Activated naive CD8-positive, alpha-beta T cell treated with anti-CD3 and anti-CD28 coated beads, Interleukin-2, amount 50 U/mL, for 24 hours (primary cell): Measurements from ENCODE around the gene ITSN1.

ENCODE experiments used
- ATAC-seq: fragments of 150-1000 bp; cut with Tn5 transposase; one replicate; pipeline ENCODE4 v1.10.0; 2021
- DNase-seq: peaks from one replicate; pipeline ENCODE4 v3.0.0; 2021
- H3K27ac Mint-ChIP-seq: one replicate; pipeline ENCODE4 v1.8.0; 2021; ENCODE audit warnings: mild to moderate bottlenecking, mixed read lengths
- H3K27me3 Mint-ChIP-seq: one replicate; pipeline ENCODE4 v1.8.0; 2021; ENCODE audit warnings: mixed read lengths
- H3K36me3 Mint-ChIP-seq: one replicate; pipeline ENCODE4 v1.8.0; 2021; ENCODE audit warnings: low read depth, mixed read lengths
- H3K4me1 Mint-ChIP-seq: one replicate; pipeline ENCODE4 v1.8.0; 2021; ENCODE audit warnings: mixed read lengths
- H3K4me3 Mint-ChIP-seq: one replicate; pipeline ENCODE4 v1.8.0; 2021; ENCODE audit warnings: mild to moderate bottlenecking, moderate library complexity, mixed read lengths
- H3K9me3 Mint-ChIP-seq: one replicate; pipeline ENCODE4 v1.8.0; 2021; ENCODE audit warnings: mixed read lengths

ITSN1 gene

DNA sequence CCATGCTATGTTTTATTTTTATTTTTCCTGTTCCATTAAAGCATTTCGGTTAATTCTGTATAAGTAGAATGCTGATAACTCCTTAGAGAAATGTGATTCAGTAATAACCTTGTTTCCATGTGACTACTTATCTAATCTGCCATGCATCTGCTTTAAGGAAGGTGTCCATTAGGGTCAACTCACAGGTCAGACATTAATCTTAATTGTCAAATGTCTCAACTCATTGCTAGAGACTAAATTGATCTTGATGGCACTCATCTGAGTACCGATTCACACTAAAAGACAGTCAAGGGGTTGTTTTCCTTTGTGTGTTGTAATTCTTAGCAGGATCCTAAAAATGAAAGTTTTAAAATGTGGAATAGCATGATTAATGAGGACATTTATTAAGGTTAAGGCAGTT lies 41.8 kb downstream of the ITSN1 start:
- H3K27ac Mint-ChIP-seq: no peak overlapping the region
- no peaks in the 10 kb centered on the region for H3K36me3 Mint-ChIP-seq
- H3K4me3 Mint-ChIP-seq: no peak overlapping the region
- no peaks in the 10 kb centered on the region for H3K4me1 Mint-ChIP-seq
- peaks cover 3% of the 10 kb centered on the region for H3K27me3 Mint-ChIP-seq
- no peaks in the 10 kb centered on the region for H3K9me3 Mint-ChIP-seq
- DNase-seq: no peak
- ATAC-seq: no peak

DNA sequence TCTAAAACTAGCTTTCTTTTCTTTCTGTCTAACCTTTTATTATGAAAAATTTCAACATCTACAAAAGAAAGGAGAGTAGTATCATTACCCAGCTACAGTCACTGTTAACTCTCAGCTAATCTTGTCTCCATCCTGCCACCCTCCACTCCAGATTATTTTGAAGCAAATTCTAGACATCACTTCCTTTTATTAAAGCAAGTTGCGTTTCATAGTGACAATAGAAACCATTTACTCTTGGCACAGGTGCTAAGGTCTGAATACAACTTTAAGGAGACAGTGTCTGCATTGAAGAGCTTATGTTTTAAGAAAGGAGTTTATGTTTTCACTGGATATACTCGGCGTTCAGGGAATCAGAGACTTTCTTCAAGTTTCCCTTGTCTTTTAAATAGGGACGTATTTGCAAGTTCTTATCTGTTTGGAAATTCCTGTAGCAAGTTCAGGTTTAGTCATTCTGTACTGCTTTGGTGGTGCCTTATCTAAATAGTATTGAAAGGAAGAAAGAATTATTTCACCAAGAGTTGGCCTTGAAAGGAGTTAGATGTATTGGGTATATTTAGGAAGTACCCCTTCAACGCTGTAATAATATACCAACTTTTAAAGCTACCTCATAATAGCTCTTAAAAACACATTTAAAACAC lies 42.7 kb downstream of the ITSN1 start:
- no peak overlapping the region for H3K4me3 Mint-ChIP-seq
- no peaks in the 10 kb centered on the region for H3K4me1 Mint-ChIP-seq
- ATAC-seq (no peak), DNase-seq (no peak)
- peaks cover 3% of the 10 kb centered on the region for H3K27me3 Mint-ChIP-seq
- H3K36me3 Mint-ChIP-seq: no peaks in the 10 kb centered on the region
- H3K27ac Mint-ChIP-seq: no peak overlapping the region
- no peaks in the 10 kb centered on the region for H3K9me3 Mint-ChIP-seq

DNA sequence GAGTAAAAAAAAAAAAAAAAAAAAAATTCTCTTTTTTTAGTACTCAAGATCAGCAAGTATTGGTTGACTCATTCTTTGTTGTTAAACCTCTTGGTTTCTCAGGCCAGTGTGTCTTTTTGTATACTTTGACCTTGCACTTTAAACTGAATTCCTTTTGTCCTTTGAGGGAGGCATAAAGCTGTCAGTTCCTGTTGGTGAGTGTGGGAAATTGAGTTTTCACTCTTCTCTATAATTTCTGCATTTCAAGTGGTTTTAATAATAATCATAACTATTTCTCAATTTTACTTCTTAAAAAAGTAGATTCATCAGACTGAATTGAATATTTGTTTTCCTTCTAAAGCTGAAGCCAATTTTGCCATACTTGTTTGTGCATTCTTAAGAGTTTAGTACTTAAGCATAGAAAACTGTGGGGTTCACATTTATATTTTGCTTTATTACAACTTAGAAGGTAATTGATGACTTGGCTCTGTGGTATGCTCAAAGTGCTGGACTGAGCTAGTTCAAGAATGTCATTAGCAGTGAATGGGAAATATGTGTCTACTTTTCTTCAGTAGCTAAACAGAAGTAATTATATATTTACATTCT lies 43.4 kb downstream of the ITSN1 start:
- no peaks in the 10 kb centered on the region for H3K36me3 Mint-ChIP-seq
- DNase-seq: no peak
- H3K4me3 Mint-ChIP-seq: no peak overlapping the region
- no peak for ATAC-seq
- H3K27ac Mint-ChIP-seq: no peak overlapping the region
- H3K27me3 Mint-ChIP-seq: peaks cover 3% of the 10 kb centered on the region
- no peaks in the 10 kb centered on the region for H3K4me1 Mint-ChIP-seq
- no peaks in the 10 kb centered on the region for H3K9me3 Mint-ChIP-seq

DNA sequence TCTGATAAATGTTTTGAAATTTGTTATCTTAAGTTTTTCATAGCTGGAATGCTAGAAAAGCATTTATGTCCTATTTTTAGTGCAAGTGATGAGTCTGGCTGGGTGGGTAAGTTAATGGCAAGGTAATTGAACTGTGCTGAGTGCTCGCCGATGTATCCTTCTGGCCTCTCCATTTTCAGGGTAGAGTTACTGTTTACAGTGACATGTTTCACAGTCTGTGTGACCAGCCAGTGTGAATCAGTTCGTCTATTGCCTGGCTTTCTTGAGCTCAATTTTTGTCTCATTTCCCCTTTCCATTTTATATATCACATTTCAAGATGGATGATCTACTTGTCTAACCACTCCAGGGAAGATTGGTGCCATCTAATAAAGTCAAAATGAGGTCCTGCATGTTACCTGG lies 44.1 kb downstream of the ITSN1 start:
- H3K4me3 Mint-ChIP-seq: no peak overlapping the region
- H3K4me1 Mint-ChIP-seq: no peaks in the 10 kb centered on the region
- no peaks in the 10 kb centered on the region for H3K9me3 Mint-ChIP-seq
- DNase-seq (no peak), ATAC-seq (no peak)
- H3K27ac Mint-ChIP-seq: no peak overlapping the region
- no peaks in the 10 kb centered on the region for H3K36me3 Mint-ChIP-seq
- H3K27me3 Mint-ChIP-seq: peaks cover 6% of the 10 kb centered on the region

DNA sequence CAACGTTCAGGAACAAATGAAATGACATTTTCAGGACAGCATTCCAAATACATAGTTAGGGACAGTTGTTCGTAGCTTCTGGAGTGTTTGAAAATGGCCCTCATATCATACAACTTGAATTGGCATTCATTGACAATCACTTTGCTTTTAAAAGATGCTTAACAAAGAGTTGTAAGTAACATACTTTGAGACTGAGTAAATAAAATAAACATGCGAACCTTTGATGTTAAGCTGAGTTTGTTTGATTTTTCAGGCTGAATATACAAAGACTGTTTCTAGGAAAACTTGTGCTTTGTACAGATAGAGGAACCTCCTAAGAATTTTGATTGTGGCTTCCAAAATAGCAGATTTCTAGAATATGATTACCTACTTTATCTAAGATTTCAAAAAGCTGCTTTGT lies 45.3 kb downstream of the ITSN1 start:
- Mint-ChIP-seq H3K4me1 (no peaks in the 10 kb centered on the region), H3K27me3 (peaks cover 6% of the 10 kb centered on the region), H3K4me3 (no peak overlapping the region), H3K27ac (no peak overlapping the region), H3K36me3 (no peaks in the 10 kb centered on the region), H3K9me3 (no peaks in the 10 kb centered on the region)
- no peak for DNase-seq
- ATAC-seq: no peak

DNA sequence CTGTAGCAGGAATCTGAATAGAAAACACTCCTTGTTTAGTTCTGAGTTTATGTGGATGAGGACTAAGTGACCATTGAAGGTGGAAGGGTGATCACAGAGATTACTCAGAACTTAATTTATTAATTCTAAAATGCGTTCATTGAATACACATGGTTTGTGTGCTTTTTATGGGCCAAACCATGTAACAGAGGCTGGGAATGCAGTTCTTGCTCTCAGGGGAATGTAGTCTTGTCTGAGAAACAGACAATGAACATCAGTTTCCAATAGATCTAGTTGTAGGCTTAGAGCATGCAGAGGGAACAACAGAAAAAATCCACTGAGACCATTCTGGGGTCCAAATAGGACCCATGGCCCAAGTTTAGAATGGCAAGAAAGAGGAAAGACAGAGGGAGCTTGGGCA lies 46.1 kb downstream of the ITSN1 start:
- H3K4me3 Mint-ChIP-seq: no peak overlapping the region
- no peaks in the 10 kb centered on the region for H3K9me3 Mint-ChIP-seq
- peaks cover 6% of the 10 kb centered on the region for H3K27me3 Mint-ChIP-seq
- H3K4me1 Mint-ChIP-seq: no peaks in the 10 kb centered on the region
- no peaks in the 10 kb centered on the region for H3K36me3 Mint-ChIP-seq
- ATAC-seq (no peak), DNase-seq (no peak)
- H3K27ac Mint-ChIP-seq: no peak overlapping the region

DNA sequence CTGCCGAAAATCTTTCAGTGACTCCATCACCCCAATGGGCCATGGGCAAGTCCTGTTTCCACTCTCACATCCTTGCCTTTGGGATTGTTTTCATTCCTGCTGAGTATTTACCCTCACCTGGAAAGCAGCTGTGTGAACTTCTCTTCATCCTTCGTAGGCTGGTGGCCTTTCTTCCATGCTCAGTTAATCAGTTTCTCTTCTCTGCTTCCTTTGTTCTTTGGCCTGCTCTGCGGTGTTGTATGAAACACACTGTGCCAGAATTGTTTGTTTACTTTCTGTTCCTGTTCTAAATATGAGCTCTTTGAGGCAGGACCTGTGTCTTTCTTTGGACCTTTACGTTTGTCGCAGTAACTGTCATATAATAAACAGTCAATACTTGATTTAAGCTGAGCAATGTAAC lies 48.6 kb downstream of the ITSN1 start:
- no peaks in the 10 kb centered on the region for H3K4me1 Mint-ChIP-seq
- DNase-seq (no peak), ATAC-seq (no peak)
- H3K27ac Mint-ChIP-seq: no peak overlapping the region
- H3K36me3 Mint-ChIP-seq: no peaks in the 10 kb centered on the region
- H3K4me3 Mint-ChIP-seq: no peak overlapping the region
- peaks cover 3% of the 10 kb centered on the region for H3K27me3 Mint-ChIP-seq
- H3K9me3 Mint-ChIP-seq: no peaks in the 10 kb centered on the region

DNA sequence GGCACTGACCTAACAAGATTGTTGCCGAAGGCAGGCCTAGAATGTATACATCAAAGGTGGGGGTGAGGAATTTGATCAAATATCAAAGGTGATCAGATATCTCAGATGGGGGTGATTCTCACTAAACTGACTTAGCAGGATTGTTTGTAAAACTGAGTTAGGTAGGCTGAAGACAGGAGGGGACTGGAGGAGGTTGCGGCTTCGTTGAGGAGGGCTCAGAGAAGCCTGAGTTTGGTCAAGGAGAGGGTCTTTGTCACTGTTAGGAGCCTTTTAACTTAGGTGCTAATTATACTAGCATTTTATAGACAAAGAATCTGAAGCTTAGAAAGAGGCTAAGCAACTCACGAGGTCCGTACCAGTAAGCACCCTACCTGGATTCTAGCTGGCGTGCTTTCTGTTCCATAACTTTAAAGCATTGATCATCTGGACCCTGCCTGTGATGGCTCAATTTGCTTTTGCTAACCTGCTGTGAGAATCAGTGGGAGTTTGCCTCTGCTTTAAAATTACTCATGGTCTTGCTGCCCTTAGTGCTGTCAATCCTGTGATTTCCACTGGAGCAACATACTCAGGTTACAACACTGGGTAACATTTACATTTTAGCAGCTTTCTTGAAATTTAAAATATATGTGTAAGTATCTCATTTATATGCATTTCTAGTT lies 49.8 kb downstream of the ITSN1 start:
- H3K36me3 Mint-ChIP-seq: no peaks in the 10 kb centered on the region
- ATAC-seq (no peak), DNase-seq (no peak)
- no peaks in the 10 kb centered on the region for H3K9me3 Mint-ChIP-seq
- no peak overlapping the region for H3K27ac Mint-ChIP-seq
- no peaks in the 10 kb centered on the region for H3K4me1 Mint-ChIP-seq
- H3K4me3 Mint-ChIP-seq: no peak overlapping the region
- H3K27me3 Mint-ChIP-seq: peaks cover 3% of the 10 kb centered on the region

DNA sequence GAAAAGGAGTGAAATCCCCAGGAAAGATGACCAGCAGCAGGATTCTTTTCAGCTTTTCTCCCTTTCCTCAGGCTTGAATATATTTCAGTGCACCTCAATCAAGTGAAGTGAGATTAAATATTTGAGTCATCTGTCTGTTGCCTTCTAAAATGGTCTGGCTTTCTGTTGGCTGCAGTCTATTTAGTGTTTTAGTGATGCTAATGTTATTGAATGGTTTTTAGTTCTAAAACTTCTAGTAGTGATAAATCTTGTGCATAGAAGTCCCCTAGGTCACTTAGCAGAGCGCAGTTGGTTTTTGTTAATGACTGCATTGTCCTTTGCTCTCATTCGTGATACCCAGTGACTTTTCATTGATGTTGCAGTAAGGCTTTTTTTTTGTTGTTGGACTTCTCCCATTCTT lies 53.5 kb downstream of the ITSN1 start:
- DNase-seq: no peak
- no peak overlapping the region for H3K27ac Mint-ChIP-seq

DNA sequence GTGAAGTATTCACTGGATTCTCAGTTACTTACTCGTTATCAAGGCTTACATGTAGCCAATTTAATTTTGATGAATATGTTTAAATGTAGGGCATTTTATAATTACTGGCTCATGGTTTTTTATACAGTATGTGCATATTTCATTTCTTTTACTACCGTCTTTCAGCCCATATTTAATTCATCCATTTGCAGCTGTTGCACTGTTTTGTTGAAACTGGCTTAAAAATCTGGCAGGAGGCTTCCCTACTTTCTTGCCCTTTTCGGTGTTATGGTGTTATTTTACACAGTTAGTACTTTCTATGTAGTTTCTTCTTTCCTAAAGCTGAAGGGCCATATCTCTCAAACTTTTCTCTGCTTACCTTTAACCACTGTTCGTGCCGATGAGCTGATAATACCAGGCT lies 54.2 kb downstream of the ITSN1 start:
- DNase-seq (no peak), ATAC-seq (no peak)
- no peaks in the 10 kb centered on the region for H3K36me3 Mint-ChIP-seq
- no peaks in the 10 kb centered on the region for H3K4me1 Mint-ChIP-seq
- H3K9me3 Mint-ChIP-seq: no peaks in the 10 kb centered on the region
- no peaks in the 10 kb centered on the region for H3K27me3 Mint-ChIP-seq
- H3K4me3 Mint-ChIP-seq: no peak overlapping the region
- no peak overlapping the region for H3K27ac Mint-ChIP-seq

More for the DNA sequence above, 53.5 kb downstream of the ITSN1 start:
- H3K9me3 Mint-ChIP-seq: no peaks in the 10 kb centered on the region
- no peaks in the 10 kb centered on the region for H3K36me3 Mint-ChIP-seq
- no peak for ATAC-seq
- H3K27me3 Mint-ChIP-seq: peaks cover 2% of the 10 kb centered on the region
- H3K4me1 Mint-ChIP-seq: no peaks in the 10 kb centered on the region
- H3K4me3 Mint-ChIP-seq: no peak overlapping the region

DNA sequence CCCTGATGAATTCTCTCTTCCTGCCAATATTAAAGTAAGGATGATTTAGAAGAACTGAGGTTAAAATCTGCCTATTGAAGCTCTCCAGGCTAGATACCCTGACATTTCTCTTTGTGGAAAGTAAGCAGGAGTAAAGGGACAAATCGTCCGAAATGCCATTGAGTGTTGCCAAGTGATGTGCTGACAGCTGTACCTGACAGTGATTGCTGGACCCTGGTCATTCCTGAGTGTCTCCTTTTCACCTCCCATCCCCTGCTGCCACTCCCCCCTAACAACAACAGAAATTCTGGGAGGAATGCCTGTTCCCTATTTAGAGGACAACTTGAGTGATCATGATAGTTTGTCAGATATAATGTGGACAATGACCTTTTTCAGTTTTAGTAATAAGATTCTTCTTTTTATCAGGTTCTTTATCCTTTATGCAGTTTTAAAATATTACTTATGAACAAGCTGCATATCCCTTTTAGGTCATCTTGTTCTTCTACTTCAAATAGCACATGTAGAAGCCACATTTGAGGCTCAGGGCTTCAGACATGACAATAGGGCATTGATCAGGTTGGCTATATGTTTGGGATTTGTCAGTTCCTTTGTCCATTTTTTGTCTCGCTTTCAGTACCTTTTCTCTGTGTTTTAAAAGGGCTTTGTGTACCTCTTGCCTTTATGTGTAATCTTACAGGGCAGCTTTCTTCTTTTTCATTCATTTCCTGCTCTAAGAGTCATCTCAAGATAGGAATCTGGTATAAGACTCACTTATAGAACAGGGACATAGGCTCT lies 56.0 kb downstream of the ITSN1 start:
- H3K4me1 Mint-ChIP-seq: no peaks in the 10 kb centered on the region
- ATAC-seq: no peak
- no peaks in the 10 kb centered on the region for H3K9me3 Mint-ChIP-seq
- H3K27me3 Mint-ChIP-seq: no peaks in the 10 kb centered on the region
- H3K27ac Mint-ChIP-seq: no peak overlapping the region
- H3K36me3 Mint-ChIP-seq: no peaks in the 10 kb centered on the region
- H3K4me3 Mint-ChIP-seq: no peak overlapping the region
- DNase-seq: no peak

DNA sequence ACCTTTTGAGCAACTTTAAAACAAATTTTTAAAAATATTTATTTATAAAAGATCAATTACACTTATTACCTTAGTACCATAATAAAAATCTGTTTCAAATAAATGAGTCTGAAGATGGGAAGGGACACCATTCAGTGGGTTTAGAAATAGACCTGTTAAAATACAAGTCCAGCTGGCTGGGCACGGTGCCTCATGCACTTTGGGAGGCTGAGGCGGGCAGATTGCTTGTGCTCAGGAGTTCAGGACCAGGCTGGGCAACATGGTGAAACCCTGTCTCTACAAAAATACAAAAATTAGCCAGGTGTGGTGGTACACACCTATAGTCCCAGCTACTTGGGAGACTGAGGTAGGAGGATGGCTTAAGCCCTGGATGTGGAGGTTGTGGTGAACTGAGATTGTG lies 57.0 kb downstream of the ITSN1 start:
- H3K9me3 Mint-ChIP-seq: no peaks in the 10 kb centered on the region
- H3K27ac Mint-ChIP-seq: no peak overlapping the region
- H3K27me3 Mint-ChIP-seq: no peaks in the 10 kb centered on the region
- ATAC-seq: no peak
- H3K4me3 Mint-ChIP-seq: no peak overlapping the region
- peaks cover 2% of the 10 kb centered on the region for H3K4me1 Mint-ChIP-seq
- DNase-seq: no peak
- H3K36me3 Mint-ChIP-seq: no peaks in the 10 kb centered on the region

DNA sequence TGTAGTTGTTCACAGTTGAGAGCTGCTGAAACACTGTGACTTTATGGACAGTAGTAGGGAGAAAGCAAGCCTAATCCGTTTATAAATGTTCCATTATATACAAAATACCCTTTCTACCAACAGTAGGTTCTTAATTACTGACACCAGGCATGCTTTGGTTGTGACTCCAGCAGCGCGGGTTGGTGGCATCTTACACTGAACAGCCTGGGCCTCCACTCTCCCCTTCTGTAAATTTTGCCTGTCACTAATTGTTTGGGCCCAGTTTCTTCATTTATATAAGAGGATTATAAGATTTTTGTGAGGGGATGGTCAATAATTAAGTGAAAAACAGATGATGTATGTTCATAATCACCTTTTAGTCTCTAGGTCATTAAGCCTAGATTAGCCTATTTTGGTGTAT lies 58.2 kb downstream of the ITSN1 start:
- Mint-ChIP-seq H3K27ac (no peak overlapping the region), H3K4me3 (no peak overlapping the region), H3K4me1 (peaks cover 2% of the 10 kb centered on the region), H3K9me3 (no peaks in the 10 kb centered on the region), H3K36me3 (no peaks in the 10 kb centered on the region), H3K27me3 (no peaks in the 10 kb centered on the region)
- ATAC-seq (no peak), DNase-seq (no peak)

DNA sequence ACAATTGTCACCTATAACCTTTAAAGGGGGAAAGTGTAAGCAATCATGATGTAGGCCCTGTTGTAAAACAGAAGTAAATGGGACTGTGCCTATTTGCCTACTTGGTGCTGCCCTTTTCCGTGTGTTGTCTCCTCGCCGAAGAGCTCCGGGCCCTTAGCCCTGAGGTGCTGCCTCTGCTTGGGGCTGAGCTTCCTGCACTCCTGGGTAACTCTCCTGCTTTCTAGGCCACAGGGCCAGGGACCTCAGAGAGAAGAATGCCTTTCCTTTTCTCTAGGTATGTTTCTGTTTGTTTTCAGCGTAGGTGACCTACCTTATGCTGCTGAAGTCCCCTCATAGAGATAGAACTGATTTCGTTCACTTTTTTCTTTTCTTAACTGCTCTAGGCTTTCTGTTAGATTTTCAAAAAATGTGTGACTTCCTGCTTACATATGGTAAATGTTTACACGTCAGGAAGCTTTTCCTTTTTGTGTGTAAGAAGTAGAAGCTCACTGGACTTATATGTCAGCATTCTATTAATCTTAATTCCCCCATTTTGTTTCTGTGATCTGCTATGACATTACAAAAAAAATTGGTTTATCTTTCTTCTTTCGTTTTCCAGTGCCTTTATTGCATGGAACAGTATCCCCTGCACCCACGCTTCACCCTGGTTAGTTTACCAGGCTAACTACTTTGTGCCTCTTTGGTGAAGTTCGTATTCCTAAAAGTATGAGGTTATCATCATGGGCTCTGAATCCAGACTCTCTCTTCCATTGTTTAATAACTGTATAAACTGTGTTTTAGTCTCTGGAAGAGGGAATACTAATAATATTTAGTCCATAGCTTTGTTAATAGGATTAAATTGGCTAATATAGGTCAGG lies 61.7 kb downstream of the ITSN1 start:
- ATAC-seq: no peak
- Mint-ChIP-seq H3K27ac (no peak overlapping the region), H3K4me1 (peaks cover 2% of the 10 kb centered on the region), H3K9me3 (peaks cover 4% of the 10 kb centered on the region), H3K36me3 (peaks cover 3% of the 10 kb centered on the region), H3K27me3 (no peaks in the 10 kb centered on the region), H3K4me3 (no peak overlapping the region)
- DNase-seq: no peak
